Lung (tissue), 12 donors: ENCODE measurements around the gene LBR. TPM values are rescaled to one million over a fixed set of nuclear protein-coding genes. Genes with fewer than 3 reads are reported as not detected.

ENCODE experiments used
- ATAC-seq: fragments of 200-7000 bp; cut with Tn5 transposase; one replicate; pipeline ENCODE4 v1.9.1; 2020; ENCODE audit warnings: moderate number of reproducible peaks; ENCODE audit not compliant: insufficient read depth, low FRiP score
- DNase-seq, 3 donors: peaks; one replicate each; pipeline ENCODE4 v3.0.0-alpha.2; 2013 to 2017
- H3K27ac ChIP-seq, 2 donors: one replicate each; pipeline ENCODE4 v1.5.1; 2013; ENCODE audit warnings: mild to moderate bottlenecking in 2 of 2, moderate library complexity in 2 of 2, control low read depth in 1 of 2, inconsistent platforms in 1 of 2, low read depth in 1 of 2, low read length in 1 of 2
- H3K27me3 ChIP-seq, 3 donors: one replicate each; pipeline ENCODE4 v1.5.1; 2013; ENCODE audit warnings: low read length in 2 of 3; ENCODE audit not compliant: control insufficient read depth in 3 of 3, insufficient read depth in 3 of 3
- H3K36me3 ChIP-seq, 4 donors: one replicate each; pipeline ENCODE4 v1.5.1; 2013; ENCODE audit warnings: low read length in 4 of 4, mild to moderate bottlenecking in 1 of 4, moderate library complexity in 1 of 4; ENCODE audit not compliant: control insufficient read depth in 4 of 4, insufficient read depth in 4 of 4
- H3K4me1 ChIP-seq, 5 donors: one replicate each; pipeline ENCODE4 v1.5.1; 2013; ENCODE audit warnings: low read length in 5 of 5, mild to moderate bottlenecking in 2 of 5, moderate library complexity in 1 of 5; ENCODE audit not compliant: control insufficient read depth in 5 of 5, insufficient read depth in 5 of 5
- H3K4me3 ChIP-seq: one replicate; pipeline ENCODE4 v1.5.1; 2013; ENCODE audit warnings: mild to moderate bottlenecking, control low read depth, moderate library complexity
- H3K9ac ChIP-seq, 2 donors: one replicate each; pipeline ENCODE4 v1.5.1; 2013; ENCODE audit warnings: low read length in 2 of 2, control low read depth in 1 of 2; ENCODE audit not compliant: insufficient read depth in 1 of 2
- H3K9me3 ChIP-seq, 4 donors: one replicate each; pipeline ENCODE4 v1.5.1; 2013; ENCODE audit warnings: low read length in 3 of 4, mild to moderate bottlenecking in 1 of 4, moderate library complexity in 1 of 4; ENCODE audit not compliant: control insufficient read depth in 4 of 4, insufficient read depth in 3 of 4
- WGBS, 2 donors: extraction: QIAGEN DNeasy Blood & Tissue Kit; methylation state at CpG; one replicate each; pipeline ENCODE4 v1.1.7; 2013; 5-methylcytosine and 5-hydroxymethylcytosine counted together
- polyA plus RNA-seq, 2 donors: library from polyadenylated mRNA; stranded (reverse); fragments of 200-250 nt; gene quantifications; one replicate each; pipeline ENCODE4 v1.2.1, GENCODE V29; 2013
- total RNA-seq, 2 donors: library from RNA; depleted of rRNA in 1 of 2; stranded (reverse); fragments of >200 nt in 1 of 2; gene quantifications; one replicate each; pipeline ENCODE4 v1.2.1, GENCODE V29; 2014 to 2021
- TF ChIP-seq, protein P1 (sequence below): IDR thresholded peaks from 2 replicates; pipeline ENCODE4 v1.5.1; 2012; ENCODE audit warnings: mild to moderate bottlenecking; ENCODE audit errors: control extremely low read depth, extremely low read depth
- donor health status: control.
- donor health status: control.
- donor health status: Bipolar disorder and iron deficiency.
- donor health status: healthy.
- donor health status: DM: yes; HTN: yes; CAD: no.

The LBR gene
- total and polyA plus RNA-seq, 4 donors, result 16.2 to 76.6 (median 42.1) TPM

DNA sequence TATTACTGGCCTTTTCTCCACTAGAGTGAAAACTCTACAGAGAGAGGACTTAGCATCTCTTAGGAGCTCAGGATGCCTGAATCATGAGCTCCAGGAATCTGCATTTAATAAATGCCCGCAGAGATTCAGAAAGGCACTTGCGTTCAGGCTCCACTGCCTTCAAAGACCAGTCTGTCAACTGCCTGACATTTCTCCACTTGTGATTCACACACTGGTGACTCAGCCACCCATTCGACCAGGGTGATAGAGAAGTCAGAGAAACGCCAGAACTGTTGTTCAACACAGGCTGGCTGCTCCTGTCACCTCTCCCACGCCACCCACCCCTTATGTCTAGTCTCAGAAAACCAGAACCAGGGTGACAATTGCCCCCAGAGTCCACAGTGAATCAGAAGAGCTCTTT, 26.9 kb upstream of the LBR start:
- TF ChIP-seq, protein P1, sequence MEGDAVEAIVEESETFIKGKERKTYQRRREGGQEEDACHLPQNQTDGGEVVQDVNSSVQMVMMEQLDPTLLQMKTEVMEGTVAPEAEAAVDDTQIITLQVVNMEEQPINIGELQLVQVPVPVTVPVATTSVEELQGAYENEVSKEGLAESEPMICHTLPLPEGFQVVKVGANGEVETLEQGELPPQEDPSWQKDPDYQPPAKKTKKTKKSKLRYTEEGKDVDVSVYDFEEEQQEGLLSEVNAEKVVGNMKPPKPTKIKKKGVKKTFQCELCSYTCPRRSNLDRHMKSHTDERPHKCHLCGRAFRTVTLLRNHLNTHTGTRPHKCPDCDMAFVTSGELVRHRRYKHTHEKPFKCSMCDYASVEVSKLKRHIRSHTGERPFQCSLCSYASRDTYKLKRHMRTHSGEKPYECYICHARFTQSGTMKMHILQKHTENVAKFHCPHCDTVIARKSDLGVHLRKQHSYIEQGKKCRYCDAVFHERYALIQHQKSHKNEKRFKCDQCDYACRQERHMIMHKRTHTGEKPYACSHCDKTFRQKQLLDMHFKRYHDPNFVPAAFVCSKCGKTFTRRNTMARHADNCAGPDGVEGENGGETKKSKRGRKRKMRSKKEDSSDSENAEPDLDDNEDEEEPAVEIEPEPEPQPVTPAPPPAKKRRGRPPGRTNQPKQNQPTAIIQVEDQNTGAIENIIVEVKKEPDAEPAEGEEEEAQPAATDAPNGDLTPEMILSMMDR, result no peak
- WGBS, 2 donors, result 48 to 52% methylated on average over 5 of the region's 5 CpGs
- no peaks in the 10 kb centered on the region for H3K9me3 ChIP-seq
- no peak overlapping the region for H3K27ac ChIP-seq
- ATAC-seq (peak; percentile 83), DNase-seq (no peak)
- H3K4me1 ChIP-seq, result peaks cover 0 to 4% (median 0%) of the 10 kb centered on the region in 5 donors
- H3K4me3 ChIP-seq, result no peak overlapping the region
- no peaks in the 10 kb centered on the region for H3K27me3 ChIP-seq
- H3K36me3 ChIP-seq, result no peaks in the 10 kb centered on the region
- H3K9ac ChIP-seq, result no peak overlapping the region

DNA sequence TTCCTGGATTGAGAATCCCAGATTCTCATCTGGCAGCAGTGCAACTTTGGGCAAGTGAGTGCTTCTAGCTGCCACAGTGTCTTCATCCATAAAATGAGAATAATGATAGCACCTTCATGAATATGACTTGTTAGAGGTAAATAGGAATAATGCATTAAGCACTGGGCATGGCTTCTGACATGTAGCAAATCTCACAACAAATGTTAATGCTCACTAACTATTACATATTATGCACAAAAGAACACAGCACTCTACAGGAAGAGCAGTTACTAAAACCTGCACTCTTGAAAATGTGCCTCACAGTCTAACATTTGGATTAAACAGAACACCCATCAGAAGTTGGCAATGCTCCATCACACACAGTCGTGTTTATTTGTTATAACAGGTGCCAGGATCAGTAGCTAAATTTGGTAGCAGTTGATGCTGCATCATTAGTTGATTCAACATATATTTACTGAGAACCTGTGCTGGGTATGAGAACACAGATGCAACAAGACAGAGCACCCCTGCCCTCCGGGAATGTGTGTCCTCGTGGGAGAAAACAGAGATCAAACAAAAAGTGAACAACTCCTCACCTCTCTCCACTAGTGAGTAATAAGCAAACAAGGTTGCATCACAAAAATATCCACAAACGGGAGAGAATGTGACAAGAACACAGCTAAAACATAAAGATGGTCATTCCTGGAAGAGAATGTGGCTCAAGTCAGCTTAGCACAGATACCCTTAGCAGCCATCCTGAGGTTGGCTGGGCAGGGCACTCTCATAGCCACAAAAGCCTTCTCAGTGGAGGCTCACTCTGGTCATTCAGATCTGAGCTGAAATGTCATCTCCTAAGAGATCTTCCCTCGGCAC, 26.2 kb upstream of the LBR start:
- H3K4me1 ChIP-seq, result peaks cover 0 to 6% (median 0%) of the 10 kb centered on the region in 5 donors
- no peaks in the 10 kb centered on the region for H3K27me3 ChIP-seq
- no peak overlapping the region for H3K4me3 ChIP-seq
- 41 to 61% methylated on average over 5 of the region's 5 CpGs for WGBS, 2 donors
- H3K9ac ChIP-seq, result no peak overlapping the region
- peak overlapping the region in 1 of 2 donors; percentile 66 for H3K27ac ChIP-seq
- TF ChIP-seq, protein P1, result no peak
- H3K36me3 ChIP-seq, result no peaks in the 10 kb centered on the region
- ATAC-seq, result no peak
- DNase-seq, result no peak
- H3K9me3 ChIP-seq, result no peaks in the 10 kb centered on the region

DNA sequence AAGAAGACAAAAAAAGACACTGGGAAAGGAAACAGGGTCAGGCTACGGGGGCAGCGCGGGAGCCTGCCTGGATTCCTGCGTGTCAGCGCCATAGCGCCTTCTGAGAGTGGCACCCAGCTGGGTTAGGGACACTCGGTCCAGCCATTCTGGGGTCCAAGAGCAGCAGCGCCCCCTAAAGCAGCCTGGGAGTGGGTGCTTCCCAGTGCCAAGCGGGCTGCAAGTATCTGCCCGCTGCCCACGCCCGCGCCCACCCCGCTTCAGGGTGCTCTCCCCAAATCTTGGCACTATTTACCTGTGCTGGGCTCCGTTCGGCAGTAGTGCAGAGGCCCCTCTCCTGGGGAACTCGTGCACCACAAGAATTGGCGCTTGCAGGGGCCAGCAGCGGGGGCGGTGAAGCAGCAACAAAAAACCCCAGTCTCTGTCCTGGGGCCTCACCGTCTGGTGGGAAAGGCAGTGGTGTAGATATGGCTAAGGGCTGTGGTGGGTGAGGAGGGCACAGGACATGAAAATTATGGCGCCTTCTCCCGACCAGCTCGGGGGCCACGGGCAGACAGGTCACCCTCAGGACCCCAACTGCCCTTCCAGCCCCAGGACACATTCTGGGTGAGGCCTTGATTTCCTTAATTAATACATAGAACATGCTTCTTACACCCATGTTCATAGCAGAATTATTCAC, 24.1 kb upstream of the LBR start:
- no peaks in the 10 kb centered on the region for H3K36me3 ChIP-seq
- WGBS, 2 donors, result 91 to 95% methylated on average over 25 of the region's 25 CpGs
- ATAC-seq (no peak), DNase-seq (no peak)
- no peak overlapping the region for H3K27ac ChIP-seq
- TF ChIP-seq, protein P1, result no peak
- no peak overlapping the region for H3K9ac ChIP-seq
- H3K9me3 ChIP-seq, result no peaks in the 10 kb centered on the region
- H3K4me1 ChIP-seq, result peaks cover 0 to 17% (median 7%) of the 10 kb centered on the region in 5 donors
- H3K4me3 ChIP-seq, result no peak overlapping the region
- no peaks in the 10 kb centered on the region for H3K27me3 ChIP-seq
